H9 (cell line): ENCODE data around the gene GRAMD1B. TPM values are rescaled to one million over a fixed set of nuclear protein-coding genes. Genes with fewer than 3 reads are reported as not detected.
A peak's percentile ranks its signal among the peaks of the same experiment; 100 is the strongest.

Experiments
- DNase-seq: peaks from one replicate; pipeline ENCODE4 v3.0.0-alpha.2; 2017
- H2AFZ ChIP-seq: one replicate; pipeline ENCODE4 v1.6.1; 2013; ENCODE audit warnings: mild to moderate bottlenecking, low read length, control low read depth, moderate library complexity
- H2AK5ac ChIP-seq: 2 replicates; pipeline ENCODE4 v1.6.1; 2013; ENCODE audit warnings: low read length, control low read depth, mixed read lengths; ENCODE audit not compliant: insufficient read length
- H2BK120ac ChIP-seq: one replicate; pipeline ENCODE4 v1.6.1; 2013; ENCODE audit warnings: low read depth, mild to moderate bottlenecking, low read length, control low read depth, inconsistent platforms; ENCODE audit not compliant: poor library complexity, severe bottlenecking
- H2BK12ac ChIP-seq: 2 replicates; pipeline ENCODE4 v1.6.1; 2013; ENCODE audit warnings: low read length, control low read depth, mixed read lengths, low read depth; ENCODE audit not compliant: insufficient read length
- H2BK15ac ChIP-seq: 2 replicates; pipeline ENCODE4 v1.6.1; 2013; ENCODE audit warnings: low read depth, low read length, control low read depth
- H2BK20ac ChIP-seq: one replicate; pipeline ENCODE4 v1.6.1; 2013; ENCODE audit warnings: low read depth, mild to moderate bottlenecking, low read length, control low read depth, inconsistent platforms; ENCODE audit not compliant: poor library complexity, severe bottlenecking
- H2BK5ac ChIP-seq: 2 replicates; pipeline ENCODE4 v1.6.1; 2013; ENCODE audit warnings: low read length, control low read depth, mixed read lengths; ENCODE audit not compliant: insufficient read length
- H3K14ac ChIP-seq: 2 replicates; pipeline ENCODE4 v1.6.1; 2013; ENCODE audit warnings: low read length, control low read depth; ENCODE audit not compliant: insufficient read depth
- H3K18ac ChIP-seq: 2 replicates; pipeline ENCODE4 v1.6.1; 2013; ENCODE audit warnings: low read depth, mild to moderate bottlenecking, mixed read lengths, low read length, control low read depth; ENCODE audit not compliant: insufficient read length
- H3K23ac ChIP-seq: 2 replicates; pipeline ENCODE4 v1.6.1; 2013; ENCODE audit warnings: low read length, control low read depth, mixed read lengths, low read depth; ENCODE audit not compliant: insufficient read length
- H3K23me2 ChIP-seq: 2 replicates; pipeline ENCODE4 v1.6.1; 2013; ENCODE audit warnings: low read depth, mild to moderate bottlenecking, mixed read lengths, low read length, control low read depth; ENCODE audit not compliant: insufficient read length, poor library complexity, severe bottlenecking
- H3K27ac ChIP-seq: 2 replicates; pipeline ENCODE4 v1.5.1; 2013; ENCODE audit warnings: low read length, control low read depth, mixed read lengths, low read depth; ENCODE audit not compliant: insufficient read length
- H3K27me3 ChIP-seq: 2 replicates; pipeline ENCODE4 v1.6.1; 2013; ENCODE audit warnings: low read length, control low read depth, inconsistent platforms; ENCODE audit not compliant: insufficient read depth
- H3K4ac ChIP-seq: 2 replicates; pipeline ENCODE4 v1.6.1; 2013; ENCODE audit warnings: low read depth, mild to moderate bottlenecking, control low read depth, inconsistent platforms, low read length, moderate library complexity
- H3K4me1 ChIP-seq: 2 replicates; pipeline ENCODE4 v1.6.1; 2013; ENCODE audit warnings: low read length, control low read depth, inconsistent platforms; ENCODE audit not compliant: insufficient read depth
- H3K4me2 ChIP-seq: 2 replicates; pipeline ENCODE4 v1.6.1; 2013; ENCODE audit warnings: low read length, control low read depth, mixed read lengths; ENCODE audit not compliant: insufficient read length, insufficient read depth
- H3K56ac ChIP-seq: 2 replicates; pipeline ENCODE4 v1.6.1; 2013; ENCODE audit warnings: low read depth, mild to moderate bottlenecking, mixed read lengths, low read length, control low read depth; ENCODE audit not compliant: insufficient read length
- H3K79me1 ChIP-seq: 2 replicates; pipeline ENCODE4 v1.6.1; 2013; ENCODE audit warnings: low read depth, mild to moderate bottlenecking, moderate library complexity, low read length, control low read depth, inconsistent platforms; ENCODE audit not compliant: insufficient read depth, poor library complexity, severe bottlenecking
- H3K79me2 ChIP-seq: 2 replicates; pipeline ENCODE4 v1.6.1; 2013; ENCODE audit warnings: low read length, control low read depth, inconsistent platforms; ENCODE audit not compliant: insufficient read depth
- H3K9ac ChIP-seq: 2 replicates; pipeline ENCODE4 v1.6.1; 2013; ENCODE audit warnings: low read length, control low read depth, mixed read lengths; ENCODE audit not compliant: insufficient read length; ENCODE audit errors: extremely low read depth
- H3K9me3 ChIP-seq: one replicate; pipeline ENCODE4 v1.6.1; 2013; ENCODE audit warnings: low read depth, low read length, inconsistent platforms; ENCODE audit not compliant: control insufficient read depth
- H3T11ph ChIP-seq: one replicate; pipeline ENCODE4 v1.6.1; 2013; ENCODE audit warnings: mild to moderate bottlenecking, low read length, control low read depth, inconsistent platforms
- H4K20me1 ChIP-seq: one replicate; pipeline ENCODE4 v1.6.1; 2013; ENCODE audit not compliant: control insufficient read depth, insufficient read length, insufficient read depth
- H4K5ac ChIP-seq: 2 replicates; pipeline ENCODE4 v1.6.1; 2013; ENCODE audit warnings: low read depth, mild to moderate bottlenecking, mixed read lengths, low read length, control low read depth; ENCODE audit not compliant: insufficient read length
- H4K8ac ChIP-seq: replicated peaks from 2 replicates; pipeline ENCODE4 v1.6.1; 2013; ENCODE audit warnings: low read length, control low read depth, mixed read lengths, low read depth; ENCODE audit not compliant: insufficient read length
- H4K91ac ChIP-seq: 2 replicates; pipeline ENCODE4 v1.6.1; 2013; ENCODE audit warnings: low read depth, mild to moderate bottlenecking, moderate library complexity, mixed read lengths, low read length, control low read depth; ENCODE audit not compliant: insufficient read length
- H3K27ac Mint-ChIP-seq, 3 experiments: 2 replicates in 2 of 3; 3 replicates in 1 of 3; pipeline ENCODE4 v1.8.0; 2020 to 2021; ENCODE audit warnings: mixed read lengths in 3 of 3, mild to moderate bottlenecking in 1 of 3, moderate library complexity in 1 of 3
- H3K27me3 Mint-ChIP-seq: 2 replicates; pipeline ENCODE4 v1.8.0; 2021; ENCODE audit warnings: low read depth, mild to moderate bottlenecking, moderate library complexity, mixed read lengths
- H3K36me3 Mint-ChIP-seq, 3 experiments: 2 replicates in 2 of 3; 3 replicates in 1 of 3; pipeline ENCODE4 v1.8.0; 2020 to 2021; ENCODE audit warnings: low read depth in 3 of 3, mixed read lengths in 3 of 3; ENCODE audit not compliant: insufficient read depth in 1 of 3
- H3K4me1 Mint-ChIP-seq, 2 experiments: 2 replicates each; pipeline ENCODE4 v1.8.0; 2020; ENCODE audit warnings: mixed read lengths in 2 of 2
- H3K4me3 Mint-ChIP-seq, 2 experiments: 2 replicates in 1 of 2; 3 replicates in 1 of 2; pipeline ENCODE4 v1.8.0; 2020 to 2021; ENCODE audit warnings: mild to moderate bottlenecking in 2 of 2, mixed read lengths in 2 of 2, moderate library complexity in 1 of 2
- H3K9me3 Mint-ChIP-seq, 2 experiments: 2 replicates in 1 of 2; 3 replicates in 1 of 2; pipeline ENCODE4 v1.8.0; 2020; ENCODE audit warnings: mild to moderate bottlenecking in 2 of 2, mixed read lengths in 2 of 2, moderate library complexity in 1 of 2
- CTCF ChIP-seq: fragments of 200-600 bp; sonication (generic); conservative IDR thresholded peaks from 3 replicates; pipeline ENCODE4 v1.8.0; 2021; ENCODE audit warnings: antibody characterized with exemption, mild to moderate bottlenecking
- WGBS: extraction: QIAGEN DNeasy Blood & Tissue Kit; methylation state at CpG from one replicate; pipeline ENCODE4 v1.1.7; 2013; ENCODE audit warnings: missing lambda C conversion rate, low lambda C conversion rate, mixed read lengths; ENCODE audit not compliant: insufficient read length; ENCODE audit errors: extremely low coverage; 5-methylcytosine and 5-hydroxymethylcytosine counted together
- total RNA-seq: library from RNA; stranded (reverse); gene quantifications from 2 replicates; pipeline ENCODE4 v1.2.1, GENCODE V29; 2021

Gene GRAMD1B
- total RNA-seq, 1 experiment from 2014 or later, result 25.9 TPM

GRCh38 chr11:123608945-123609344 lies 178.9 kb downstream of the GRAMD1B start:
- Histone ChIP-seq H3K23me2 (no peaks in the 10 kb centered on the region), H3K9ac (no peak overlapping the region), H3K56ac (no peak overlapping the region), H3K27me3 (no peaks in the 10 kb centered on the region), H3K18ac (no peak overlapping the region), H3K23ac (no peak overlapping the region), H2BK15ac (no peak overlapping the region), H4K20me1 (no peaks in the 10 kb centered on the region), H3K14ac (no peak overlapping the region), H2BK5ac (no peak overlapping the region), H4K8ac (no peak overlapping the region), H2BK20ac (no peak overlapping the region), H3K9me3 (no peaks in the 10 kb centered on the region), H3T11ph (no peak overlapping the region), H4K91ac (no peak overlapping the region), H3K79me2 (no peaks in the 10 kb centered on the region), H2AK5ac (no peak overlapping the region), H3K4ac (no peak overlapping the region), H4K5ac (no peak overlapping the region), H2BK12ac (no peak overlapping the region), H3K27ac (no peak overlapping the region), H3K4me1 (no peaks in the 10 kb centered on the region), H3K79me1 (no peaks in the 10 kb centered on the region), H2BK120ac (no peak overlapping the region), H2AFZ (no peak overlapping the region), H3K4me2 (no peak overlapping the region)
- WGBS, result no CpG with 5 or more reads among the region's 8 CpGs
- peak overlapping the region in 2 of 3 experiments; percentile 21 to 68; a peak in 2 of 7 replicates for H3K27ac Mint-ChIP-seq
- DNase-seq, result no peak
- H3K4me1 Mint-ChIP-seq, result peaks cover 5 to 6% of the 10 kb centered on the region in 2 experiments; a peak in 3 of 4 replicates
- TF ChIP-seq CTCF, result no peak
- H3K9me3 Mint-ChIP-seq, result no peaks in the 10 kb centered on the region
- peaks cover 18 to 80% (median 78%) of the 10 kb centered on the region in 3 experiments for H3K36me3 Mint-ChIP-seq
- H3K27me3 Mint-ChIP-seq, result no peaks in the 10 kb centered on the region; the same call in 1 of the 2 replicates
- no peak overlapping the region for H3K4me3 Mint-ChIP-seq
